ENCODE measurements around the gene ANKHD1.

GRCh38 chr5:140565780-140566095, 164.1 kb downstream of the ANKHD1 start:
- TF ChIP-seq EZH2 (IDR thresholded peaks at IDR 0.05), result no peak
- TF ChIP-seq POLR2AphosphoS5 (IDR thresholded peaks at IDR 0.05; ENCODE audit: borderline replicate concordance, low read depth, low read length), result no peak
- TF ChIP-seq FOXP2 (optimal IDR thresholded peaks at IDR 0.05; ENCODE audit: control extremely low read depth, extremely low read length, insufficient read depth), result no peak

Data from SK-N-MC (cell line).